ENCODE results near the gene NOL4.
"Not testable (repeated sequence)": the region's sequence is repeated elsewhere in the genome, so short reads cannot be mapped to it uniquely, and the experiment has no call there.

The NOL4 gene, protein sequence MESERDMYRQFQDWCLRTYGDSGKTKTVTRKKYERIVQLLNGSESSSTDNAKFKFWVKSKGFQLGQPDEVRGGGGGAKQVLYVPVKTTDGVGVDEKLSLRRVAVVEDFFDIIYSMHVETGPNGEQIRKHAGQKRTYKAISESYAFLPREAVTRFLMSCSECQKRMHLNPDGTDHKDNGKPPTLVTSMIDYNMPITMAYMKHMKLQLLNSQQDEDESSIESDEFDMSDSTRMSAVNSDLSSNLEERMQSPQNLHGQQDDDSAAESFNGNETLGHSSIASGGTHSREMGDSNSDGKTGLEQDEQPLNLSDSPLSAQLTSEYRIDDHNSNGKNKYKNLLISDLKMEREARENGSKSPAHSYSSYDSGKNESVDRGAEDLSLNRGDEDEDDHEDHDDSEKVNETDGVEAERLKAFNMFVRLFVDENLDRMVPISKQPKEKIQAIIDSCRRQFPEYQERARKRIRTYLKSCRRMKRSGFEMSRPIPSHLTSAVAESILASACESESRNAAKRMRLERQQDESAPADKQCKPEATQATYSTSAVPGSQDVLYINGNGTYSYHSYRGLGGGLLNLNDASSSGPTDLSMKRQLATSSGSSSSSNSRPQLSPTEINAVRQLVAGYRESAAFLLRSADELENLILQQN

DNA sequence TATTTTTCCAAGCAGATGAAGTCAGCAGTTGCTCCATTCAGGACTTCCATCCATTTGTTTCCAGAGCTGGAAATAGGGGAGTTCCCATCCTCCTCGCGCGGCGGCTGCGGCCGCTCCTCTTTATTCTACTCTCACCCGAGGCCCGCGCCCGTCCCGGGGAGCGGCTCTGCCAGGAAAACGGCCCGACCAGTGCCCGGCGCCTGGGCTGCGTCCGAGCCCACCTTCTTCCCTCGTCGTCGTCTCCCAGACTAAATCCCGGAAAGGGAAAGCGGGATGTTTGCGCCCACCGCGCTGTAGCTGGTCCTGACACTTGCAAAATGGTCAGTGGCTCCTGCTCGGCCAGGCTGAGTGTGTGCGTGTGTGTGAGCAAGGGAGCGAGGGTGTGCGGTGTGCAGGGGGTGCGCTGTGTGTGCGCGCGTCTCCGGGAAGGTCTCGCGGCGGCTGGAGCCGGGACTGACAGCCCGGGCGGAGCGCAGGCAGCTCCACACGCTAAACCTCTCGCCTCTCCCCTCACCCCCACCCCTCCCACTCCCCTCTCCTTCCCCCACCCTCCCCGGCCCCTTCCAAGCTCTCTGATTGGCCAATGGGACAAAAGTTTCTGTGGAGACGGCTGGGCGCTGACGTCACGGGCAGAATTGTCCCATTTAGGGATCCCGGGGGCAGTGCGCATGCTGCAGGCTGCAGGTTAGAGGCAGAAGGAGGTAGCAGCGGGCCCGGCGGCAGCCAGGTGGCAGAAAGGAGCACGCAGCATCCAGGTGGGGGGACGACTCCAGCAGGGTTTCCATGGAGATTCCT lies at the start of gene NOL4:
Gene NOL4, minus strand, starts transcription at position 491 of the 795 bp plus-strand sequence. CDS start 1,660 bp downstream, outside the sequence.
- DNase-seq (ENCODE audit: low read depth) = no peak

DNA sequence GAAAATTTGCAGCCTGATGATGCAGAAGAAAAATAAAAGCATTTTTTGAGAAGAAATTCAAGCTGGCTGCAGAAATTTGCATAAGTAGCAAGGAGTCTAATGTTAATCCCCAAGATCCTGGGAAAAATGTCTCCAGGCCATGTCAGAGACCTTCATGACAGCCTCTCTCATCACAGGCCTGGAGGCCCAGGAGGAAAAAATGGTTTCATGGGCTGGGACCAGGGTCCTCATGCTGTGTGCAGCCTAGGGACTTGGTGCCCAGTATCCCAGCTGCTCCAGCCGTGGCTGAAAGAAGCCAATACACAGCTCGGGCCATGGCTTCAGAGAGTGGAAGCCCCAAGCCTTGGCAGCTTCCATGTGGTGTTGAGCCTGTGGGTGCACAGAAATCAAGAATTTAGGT lies 41.3 kb upstream of the NOL4 start:
- DNase-seq (ENCODE audit: low read depth) = not testable (repeated sequence)

DNA sequence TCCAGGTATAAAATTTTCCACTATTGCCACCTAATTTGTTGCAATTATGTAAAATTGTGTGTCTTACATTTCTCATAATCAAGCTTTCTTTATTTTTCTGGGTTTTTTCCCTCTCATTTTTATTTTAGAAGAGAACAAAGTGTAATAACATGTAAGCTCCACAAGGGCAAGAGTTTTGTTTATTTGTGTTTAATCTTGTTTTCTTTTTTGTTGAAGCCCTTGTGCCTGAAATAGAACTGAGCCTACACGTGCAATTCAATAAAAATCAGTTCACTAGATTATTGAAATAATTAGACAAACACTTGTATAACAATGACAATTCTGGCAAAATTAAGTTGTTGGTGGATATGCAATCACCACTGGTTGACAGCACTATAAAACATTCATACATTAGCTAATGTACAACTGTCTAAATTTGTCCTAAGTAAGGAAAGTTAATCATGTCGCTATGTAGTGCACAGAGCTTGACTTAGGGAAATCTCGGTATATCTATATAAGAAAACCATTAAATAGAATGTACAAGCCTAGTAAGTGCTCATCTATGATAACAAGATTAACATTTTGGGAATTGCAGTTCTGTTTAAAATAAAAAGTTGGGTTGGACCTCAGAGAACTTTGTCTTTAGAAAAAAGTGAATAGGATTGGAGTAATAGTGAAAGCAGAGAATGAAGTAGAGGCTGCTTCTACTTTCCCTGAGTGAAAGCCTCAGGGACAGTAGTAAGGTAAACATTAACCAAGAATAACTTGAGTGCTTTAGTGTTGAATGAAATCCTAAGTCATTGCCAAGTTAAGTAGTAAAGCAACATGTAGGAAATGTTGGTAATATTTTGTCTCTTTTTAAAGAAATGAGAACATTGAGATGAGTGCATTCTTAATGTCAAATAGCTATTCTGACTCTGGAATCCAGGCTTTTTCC lies 37.4 kb upstream of the NOL4 start:
- DNase-seq (ENCODE audit: low read depth) = no peak

DNA sequence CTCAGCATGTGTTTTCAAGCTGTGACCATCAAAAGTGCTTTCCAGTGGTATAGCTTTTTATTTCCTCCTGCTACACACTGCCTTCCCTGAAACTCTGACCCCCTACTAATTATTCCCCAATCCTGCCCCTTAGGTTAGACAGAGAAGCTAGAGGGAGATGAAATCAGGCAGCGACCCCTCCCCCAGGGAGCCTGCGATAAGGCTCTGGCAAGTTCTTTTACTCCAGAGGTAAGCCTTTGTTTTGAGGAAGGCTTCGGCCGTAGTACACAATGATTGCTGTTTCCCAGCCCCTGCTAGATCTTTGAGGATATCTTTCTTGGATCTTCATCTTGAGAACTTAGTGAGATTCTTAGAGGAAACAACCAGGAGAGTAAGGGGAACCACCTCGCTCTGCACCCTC lies 33.5 kb upstream of the NOL4 start:
- no peak for DNase-seq (ENCODE audit: low read depth)

DNA sequence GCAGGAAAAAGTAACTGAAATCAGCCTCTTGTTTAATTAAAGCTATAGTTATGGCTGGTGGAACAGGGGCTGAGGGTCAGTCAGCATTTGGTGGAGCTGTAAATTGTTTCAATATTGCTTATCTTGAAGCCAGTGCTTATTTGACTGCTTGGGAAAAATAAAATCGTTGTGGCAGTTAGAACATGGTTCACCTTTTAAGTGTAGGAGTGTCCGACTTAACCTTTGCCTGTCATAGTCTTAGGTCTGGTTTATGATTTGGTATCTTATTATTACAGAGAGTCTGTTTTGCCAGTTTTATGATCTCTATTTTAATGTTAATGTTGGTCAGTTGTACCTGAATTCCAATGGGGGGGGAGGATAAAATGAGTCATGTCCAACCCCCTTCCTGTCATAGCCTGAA lies 27.2 kb upstream of the NOL4 start:
- DNase-seq (ENCODE audit: low read depth) = no peak

DNA sequence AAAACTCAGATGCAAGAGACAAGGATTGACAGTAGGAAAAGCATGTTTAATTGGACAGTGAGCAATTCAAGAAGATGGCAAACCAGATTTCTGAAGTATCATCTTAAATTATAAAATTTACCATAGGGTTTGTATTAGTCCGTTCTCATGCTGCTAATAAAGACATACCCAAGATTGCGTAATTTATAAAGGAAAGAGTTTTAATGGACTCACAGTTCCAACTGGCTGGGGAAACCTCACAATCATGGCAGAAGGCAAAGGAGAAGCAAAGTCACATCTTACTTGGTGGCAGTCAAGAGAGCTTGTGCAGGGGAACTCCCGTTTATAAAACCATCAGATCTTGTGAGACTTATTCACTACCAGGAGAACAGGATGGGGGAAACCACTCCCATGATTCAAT lies 24.0 kb upstream of the NOL4 start:
- DNase-seq (ENCODE audit: low read depth) = no peak

DNA sequence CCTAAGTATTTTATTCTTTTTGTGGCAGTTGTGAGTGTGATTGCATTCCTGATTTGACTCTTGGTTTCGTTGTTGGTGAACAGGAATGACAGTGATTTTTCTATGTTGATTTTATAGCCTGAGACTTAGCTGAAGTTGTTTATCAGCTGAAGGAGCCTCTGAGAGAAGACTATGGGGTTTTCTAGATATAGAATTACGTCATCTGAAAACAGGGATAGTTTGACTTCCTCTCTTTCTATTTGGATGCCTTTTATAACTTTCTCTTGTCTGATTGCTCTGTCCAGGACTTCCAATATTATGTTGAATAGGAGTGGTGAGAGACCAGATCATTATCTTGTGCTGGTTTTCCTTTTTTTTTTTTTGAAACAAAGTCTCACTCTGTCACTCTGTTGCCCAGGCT lies 18.0 kb upstream of the NOL4 start:
- no peak for DNase-seq (ENCODE audit: low read depth)

DNA sequence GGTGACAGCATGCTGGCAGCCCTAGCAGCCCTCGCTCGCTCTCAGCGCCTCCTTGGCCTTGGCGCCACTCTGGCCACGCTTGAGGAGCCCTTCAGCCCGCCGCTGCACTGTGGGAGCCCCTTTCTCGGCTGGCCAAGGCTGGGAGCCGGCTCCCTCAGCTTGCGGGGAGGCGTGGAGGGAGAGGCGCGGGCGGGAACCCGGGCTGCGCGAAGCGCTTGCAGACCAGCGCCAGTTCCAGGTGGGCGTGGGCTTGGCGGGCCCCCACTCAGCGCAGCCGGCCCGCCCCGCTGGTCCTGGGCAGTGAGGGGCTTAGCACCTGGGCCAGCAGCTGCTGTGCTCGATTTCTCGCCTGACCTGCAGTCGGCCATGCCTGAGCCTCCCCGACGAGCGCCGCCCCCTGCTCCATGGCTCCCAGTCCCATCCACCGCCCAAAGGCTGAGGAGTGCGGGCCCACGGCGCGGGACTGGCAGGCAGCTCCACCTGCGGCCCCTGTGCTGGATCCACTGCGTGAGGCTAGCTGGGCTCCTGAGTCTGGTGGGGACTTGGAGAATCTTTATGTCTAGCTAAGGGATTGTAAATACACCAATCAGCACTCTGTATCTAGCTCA lies 9.2 kb upstream of the NOL4 start:
- DNase-seq (ENCODE audit: low read depth) = not testable (repeated sequence)

DNA sequence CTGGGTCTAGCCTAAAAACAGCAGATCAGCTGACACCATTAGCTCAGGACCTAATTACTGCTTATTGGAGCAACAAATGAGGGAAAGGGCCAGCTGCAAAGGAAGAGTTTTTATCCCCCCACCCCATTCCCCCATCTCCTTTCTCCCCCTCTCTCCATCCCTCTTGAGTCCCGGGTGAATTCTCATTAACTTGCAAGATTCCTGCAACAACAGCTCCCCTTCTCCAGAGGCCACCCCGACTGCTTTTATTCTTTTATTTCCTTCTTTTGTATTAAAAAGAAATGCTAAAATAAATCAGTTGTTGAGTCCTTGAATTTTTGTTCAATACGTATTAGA lies 473 bp upstream of the NOL4 start:
- no peak for DNase-seq (ENCODE audit: low read depth)

DNA sequence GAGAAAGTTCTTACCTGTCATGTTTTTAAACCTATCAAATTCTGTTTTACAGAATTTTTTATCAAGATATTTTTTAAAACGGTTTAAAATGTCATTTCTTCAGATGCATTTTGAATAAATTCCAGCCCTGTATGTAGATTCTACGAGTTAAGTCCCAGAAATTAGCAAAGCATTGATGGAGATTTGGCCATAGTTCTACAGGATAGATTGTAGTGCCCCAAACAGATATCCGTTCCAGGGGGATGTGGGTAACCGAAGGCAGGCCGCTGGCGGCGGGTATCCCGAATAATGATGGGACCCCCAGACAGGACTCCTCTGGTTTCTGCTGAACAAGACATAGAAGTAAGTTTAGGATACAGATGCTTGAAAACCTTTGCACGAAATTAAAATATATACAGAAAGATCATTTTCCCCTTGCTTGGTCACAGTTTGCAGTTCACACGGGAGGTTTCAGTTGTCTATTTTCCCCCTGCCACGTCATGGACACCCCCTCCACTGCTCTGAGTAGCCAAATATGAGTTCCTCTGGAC lies 755 bp downstream of the NOL4 start:
- DNase-seq (ENCODE audit: low read depth) = no peak

DNA sequence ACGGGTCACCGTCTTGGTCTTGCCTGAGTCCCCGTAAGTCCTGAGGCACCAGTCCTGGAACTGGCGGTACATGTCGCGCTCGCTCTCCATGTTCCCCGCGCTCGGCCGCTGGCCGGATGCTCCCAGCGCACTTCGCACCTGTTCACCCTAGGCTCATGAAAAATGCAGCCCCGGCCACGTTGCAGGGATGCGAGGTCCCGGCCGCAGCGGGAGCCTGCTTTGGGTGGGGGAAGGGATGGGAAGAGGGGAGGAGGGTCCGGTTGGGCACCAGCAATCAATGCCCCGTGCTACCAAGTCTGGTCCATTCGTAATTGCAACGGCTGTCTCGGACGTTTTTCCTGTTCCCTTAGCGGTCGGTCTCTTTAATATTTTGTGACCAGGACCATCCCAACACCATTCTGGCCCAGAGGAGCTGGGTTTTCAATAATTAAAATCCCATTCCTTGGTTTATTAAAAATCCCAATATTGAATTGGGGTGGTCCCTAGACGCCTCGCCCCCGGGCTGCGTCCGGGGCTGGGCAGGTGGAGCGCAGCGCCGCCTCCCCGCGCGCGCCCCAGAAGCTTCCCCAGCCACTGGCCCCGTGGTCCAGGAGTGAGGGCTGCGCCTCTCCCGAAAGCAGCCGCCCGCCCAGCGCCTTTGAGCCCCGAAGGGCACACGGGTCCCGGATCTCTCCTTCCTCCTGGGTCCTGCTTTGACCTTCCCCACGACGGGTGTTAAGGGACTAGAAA lies 1.4 kb downstream of the NOL4 start:
- DNase-seq (ENCODE audit: low read depth) = no peak

DNA sequence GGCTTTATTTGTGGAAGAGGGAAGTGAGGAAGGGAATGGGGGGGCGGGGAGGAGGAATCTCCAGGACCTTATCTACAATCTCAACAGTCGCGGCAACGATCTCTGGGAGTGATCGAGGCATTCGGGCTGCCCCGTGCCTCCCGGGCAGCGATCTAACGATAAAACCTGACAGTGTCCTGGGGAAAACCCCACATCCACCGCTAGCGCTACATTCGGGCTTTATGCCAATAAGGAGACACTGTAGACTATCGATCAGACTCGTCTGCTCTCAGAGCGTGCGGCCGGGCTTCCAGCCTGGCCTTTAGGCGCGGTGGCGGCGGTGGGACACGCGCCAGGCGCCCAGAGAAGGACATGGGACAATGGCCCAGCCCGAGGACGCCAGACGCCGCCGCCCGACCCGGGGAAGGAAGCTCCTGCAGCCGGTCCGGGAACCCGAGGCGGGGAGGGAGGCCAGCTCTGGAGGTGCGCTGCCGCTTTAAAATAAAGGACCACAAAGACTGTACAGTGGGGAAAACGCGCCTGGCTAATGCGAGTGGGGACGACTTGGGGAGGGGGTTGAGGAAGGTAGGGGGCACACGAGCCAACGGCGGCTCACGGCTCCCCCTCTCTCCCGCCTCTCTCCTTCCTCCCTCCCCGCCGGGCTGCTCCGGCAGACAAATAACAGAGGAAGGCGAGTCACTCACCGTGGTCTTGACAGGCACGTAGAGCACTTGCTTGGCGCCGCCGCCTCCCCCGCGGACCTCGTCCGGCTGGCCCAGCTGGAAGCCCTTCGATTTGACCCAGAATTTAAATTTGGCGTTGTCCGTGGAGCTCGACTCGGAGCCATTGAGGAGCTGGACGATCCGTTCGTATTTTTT lies 2.2 kb downstream of the NOL4 start:
- no peak for DNase-seq (ENCODE audit: low read depth)

DNA sequence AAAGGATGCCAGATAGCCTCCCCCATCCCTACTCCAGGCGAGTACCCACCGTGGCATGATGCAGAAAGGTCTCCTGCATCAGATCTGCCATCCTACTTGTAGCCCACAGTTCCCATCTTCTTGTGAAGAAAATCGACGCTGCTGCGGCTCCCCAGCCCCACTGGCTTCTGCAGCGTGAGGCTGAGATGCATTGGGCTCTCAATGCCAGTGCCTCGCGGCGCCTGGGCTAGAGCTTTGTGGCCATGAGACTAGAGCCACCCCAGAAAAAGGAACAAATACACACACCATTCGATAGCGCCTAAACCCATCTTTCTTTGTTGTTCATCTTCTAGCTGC lies 2.8 kb downstream of the NOL4 start:
- DNase-seq (ENCODE audit: low read depth) = no peak

DNA sequence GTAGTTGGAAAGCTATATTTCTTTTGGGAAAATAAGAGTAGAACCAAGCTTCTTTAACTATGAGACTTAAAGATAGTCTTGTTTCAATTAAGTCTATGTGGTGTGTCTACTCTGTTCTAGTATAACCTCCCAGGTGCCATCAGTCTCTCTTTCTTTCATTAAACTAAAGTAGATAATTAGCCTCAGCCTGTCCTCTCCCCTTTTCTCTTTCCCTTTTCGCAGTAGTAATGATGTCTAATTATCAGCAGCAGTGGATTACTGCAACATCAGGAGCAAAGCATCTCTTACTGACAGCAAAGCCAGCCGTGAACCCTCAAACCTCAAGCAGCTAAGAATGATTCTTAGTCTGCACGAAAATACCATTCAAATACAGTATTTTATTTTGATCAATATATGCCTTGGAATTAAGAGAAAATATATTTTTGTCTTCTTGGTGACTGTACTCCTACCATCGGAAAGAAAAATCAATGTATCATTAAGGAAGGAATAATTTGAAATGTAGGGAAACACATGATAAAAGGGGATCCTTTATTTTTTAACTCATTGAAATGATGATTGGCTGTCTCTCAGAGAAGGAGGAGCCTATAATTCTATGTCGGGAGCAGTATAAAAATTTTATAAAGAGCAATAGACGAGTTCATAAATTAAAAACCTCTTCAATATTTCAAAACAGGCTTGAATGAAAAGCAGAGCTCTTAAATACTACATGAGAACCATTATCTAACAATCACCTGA lies 4.5 kb downstream of the NOL4 start:
- no peak for DNase-seq (ENCODE audit: low read depth)

DNA sequence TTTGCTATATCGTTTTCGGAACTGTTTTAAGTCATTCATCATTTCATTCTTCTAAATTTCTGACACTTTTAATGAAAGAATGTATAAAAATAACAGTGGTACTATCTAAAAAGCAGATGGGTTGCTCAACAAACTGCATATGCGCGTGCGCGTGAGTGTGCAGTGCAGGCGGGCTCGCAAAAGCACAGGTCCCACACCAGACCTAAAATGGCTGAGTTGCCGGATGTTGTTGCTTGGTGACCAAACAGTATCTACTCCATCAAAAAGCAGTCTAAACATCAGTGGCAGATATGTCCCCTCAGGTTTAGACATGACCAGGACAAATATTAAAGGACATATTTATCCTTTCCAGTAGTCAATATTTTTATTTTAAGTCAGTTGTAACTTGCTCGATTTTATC lies 5.1 kb downstream of the NOL4 start:
- DNase-seq (ENCODE audit: low read depth) = no peak

DNA sequence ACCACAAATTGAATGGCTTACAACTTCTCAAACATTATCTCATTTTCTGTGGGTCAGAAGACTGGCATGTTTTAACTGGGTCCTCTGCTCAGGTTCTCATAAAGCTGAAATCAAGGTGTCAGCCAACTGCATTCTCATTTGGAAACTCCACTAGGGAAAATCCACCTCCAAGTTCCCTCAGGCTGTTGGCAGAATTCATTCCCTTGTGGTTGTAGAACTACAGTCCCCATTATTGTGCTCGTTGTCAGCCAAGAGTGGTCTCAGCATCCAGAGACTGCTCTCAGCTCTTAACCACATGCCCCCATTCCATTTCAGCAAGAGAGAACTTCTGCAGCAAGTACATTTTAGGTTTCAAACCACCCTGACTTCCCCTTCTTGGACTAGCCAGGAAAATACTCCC lies 12.2 kb downstream of the NOL4 start:
- no peak for DNase-seq (ENCODE audit: low read depth)

DNA sequence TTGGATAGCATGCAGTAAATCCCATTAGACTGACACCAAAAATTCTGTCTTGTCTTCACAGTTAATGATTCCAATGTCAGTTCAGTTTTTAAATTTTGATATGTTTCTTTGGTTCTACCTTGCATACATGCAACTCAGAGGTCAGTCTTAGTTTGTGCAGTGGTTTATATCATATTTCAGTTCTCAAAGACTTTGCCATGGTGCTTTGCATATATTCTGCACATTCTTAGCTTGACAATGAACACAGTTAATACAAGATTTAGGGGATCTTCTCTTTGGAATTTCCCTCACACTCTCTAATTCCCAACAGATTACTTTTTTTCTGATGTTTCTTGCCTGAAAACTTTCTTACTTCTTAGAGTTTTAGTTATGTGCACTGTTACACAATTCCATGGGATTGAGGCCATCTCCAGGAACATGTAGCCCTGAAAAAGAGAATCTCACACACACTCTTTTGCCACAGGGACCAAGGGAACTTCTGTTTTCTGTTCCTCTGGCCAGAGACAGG lies 17.3 kb downstream of the NOL4 start:
- DNase-seq (ENCODE audit: low read depth) = no peak

DNA sequence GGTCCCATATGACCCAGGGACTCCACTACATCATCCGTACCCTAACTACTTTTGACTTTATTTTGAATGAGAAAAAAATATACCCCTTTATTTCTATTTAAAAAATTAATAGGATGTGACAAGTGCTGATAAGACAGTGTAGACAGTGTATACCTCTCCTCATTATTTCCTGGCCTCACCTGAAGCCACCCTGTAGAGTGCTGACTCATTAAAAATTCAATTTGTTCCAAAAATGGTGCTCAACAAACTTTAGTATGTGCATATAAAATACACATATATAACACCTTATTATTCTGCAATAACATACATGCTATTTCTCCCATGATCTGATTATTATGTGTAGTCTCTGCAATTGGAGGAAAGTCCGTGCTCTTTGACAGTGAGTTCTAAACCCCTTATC lies 20.8 kb downstream of the NOL4 start:
- DNase-seq (ENCODE audit: low read depth) = no peak

DNA sequence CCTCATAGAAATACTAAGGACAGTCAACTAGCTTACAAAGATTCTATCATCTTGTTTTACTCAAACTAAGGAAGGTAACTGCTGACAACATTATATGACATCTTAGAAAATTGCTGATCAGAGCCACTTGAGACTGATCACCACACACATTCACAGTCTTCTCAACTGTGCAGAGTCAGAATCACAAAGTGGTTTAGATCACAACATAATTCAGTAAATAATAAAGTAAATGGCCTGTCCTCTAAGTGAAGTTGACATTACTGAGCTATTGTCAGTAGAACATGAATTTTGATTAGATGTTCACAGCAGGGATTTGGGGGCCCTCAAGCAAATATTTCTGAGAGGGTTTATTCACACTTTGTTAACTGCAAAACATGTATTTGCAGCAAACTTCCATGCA lies 28.5 kb downstream of the NOL4 start:
- no peak for DNase-seq (ENCODE audit: low read depth)

Data from HS-5 (cell line).